Measurements from ENCODE around the gene ELMO2.

ELMO2 gene

GRCh38 chr20:46367967-46368901 lies 38.2 kb downstream of the ELMO2 start:
- no peak for DNase-seq

GRCh38 chr20:46367234-46367633 lies 39.2 kb downstream of the ELMO2 start:
- DNase-seq, result no peak

- DNase-seq, result no peak
Observed at GRCh38 chr20:46366826-46367225, 39.6 kb downstream of the ELMO2 start.

GRCh38 chr20:46365487-46366220 lies 40.8 kb downstream of the ELMO2 start:
- DNase-seq, result peak in 1 of 2 experiments; percentile 48

GRCh38 chr20:46364670-46365486 lies 41.5 kb downstream of the ELMO2 start:
- peak; percentile 26 to 58 for DNase-seq

GRCh38 chr20:46363874-46364669 lies 42.3 kb downstream of the ELMO2 start:
- DNase-seq, result peak; percentile 67 to 86

GRCh38 chr20:46362921-46363867 lies 43.2 kb downstream of the ELMO2 start:
- no peak for DNase-seq

- DNase-seq, result no peak
Observed at GRCh38 chr20:46361811-46362210, 44.6 kb downstream of the ELMO2 start.

- no peak for DNase-seq
Observed at GRCh38 chr20:46361381-46361780, 45.0 kb downstream of the ELMO2 start.

GRCh38 chr20:46359233-46359751 lies 47.1 kb downstream of the ELMO2 start:
- DNase-seq, result no peak

- DNase-seq, result no peak
Observed at GRCh38 chr20:46358346-46359058, 47.9 kb downstream of the ELMO2 start.

GRCh38 chr20:46357030-46357514 lies 49.3 kb downstream of the ELMO2 start:
- no peak for DNase-seq

- DNase-seq, result no peak
Observed at GRCh38 chr20:46356195-46357029, 50.0 kb downstream of the ELMO2 start.

- DNase-seq, result no peak
Observed at GRCh38 chr20:46355778-46356177, 50.6 kb downstream of the ELMO2 start.

GRCh38 chr20:46354920-46355654 lies 51.3 kb downstream of the ELMO2 start:
- DNase-seq, result no peak

GRCh38 chr20:46354207-46354555 lies 52.2 kb downstream of the ELMO2 start:
- DNase-seq, result no peak

GRCh38 chr20:46353500-46354206 lies 52.8 kb downstream of the ELMO2 start:
- no peak for DNase-seq

Data from NCI-H446 (cell line).